H9 (cell line): ENCODE measurements around the gene QSOX2. TPM values are rescaled to one million over a fixed set of nuclear protein-coding genes. Genes with fewer than 3 reads are reported as not detected.

ENCODE experiments used
- DNase-seq: peaks from one replicate; pipeline ENCODE4 v3.0.0-alpha.2; 2017
- H2AFZ ChIP-seq: one replicate; pipeline ENCODE4 v1.6.1; 2013; ENCODE audit warnings: mild to moderate bottlenecking, low read length, control low read depth, moderate library complexity
- H2AK5ac ChIP-seq: 2 replicates; pipeline ENCODE4 v1.6.1; 2013; ENCODE audit warnings: low read length, control low read depth, mixed read lengths; ENCODE audit not compliant: insufficient read length
- H2BK120ac ChIP-seq: one replicate; pipeline ENCODE4 v1.6.1; 2013; ENCODE audit warnings: low read depth, mild to moderate bottlenecking, low read length, control low read depth, inconsistent platforms; ENCODE audit not compliant: poor library complexity, severe bottlenecking
- H2BK12ac ChIP-seq: 2 replicates; pipeline ENCODE4 v1.6.1; 2013; ENCODE audit warnings: low read length, control low read depth, mixed read lengths, low read depth; ENCODE audit not compliant: insufficient read length
- H2BK15ac ChIP-seq: 2 replicates; pipeline ENCODE4 v1.6.1; 2013; ENCODE audit warnings: low read depth, low read length, control low read depth
- H2BK20ac ChIP-seq: one replicate; pipeline ENCODE4 v1.6.1; 2013; ENCODE audit warnings: low read depth, mild to moderate bottlenecking, low read length, control low read depth, inconsistent platforms; ENCODE audit not compliant: poor library complexity, severe bottlenecking
- H2BK5ac ChIP-seq: 2 replicates; pipeline ENCODE4 v1.6.1; 2013; ENCODE audit warnings: low read length, control low read depth, mixed read lengths; ENCODE audit not compliant: insufficient read length
- H3K14ac ChIP-seq: 2 replicates; pipeline ENCODE4 v1.6.1; 2013; ENCODE audit warnings: low read length, control low read depth; ENCODE audit not compliant: insufficient read depth
- H3K18ac ChIP-seq: 2 replicates; pipeline ENCODE4 v1.6.1; 2013; ENCODE audit warnings: low read depth, mild to moderate bottlenecking, mixed read lengths, low read length, control low read depth; ENCODE audit not compliant: insufficient read length
- H3K23ac ChIP-seq: 2 replicates; pipeline ENCODE4 v1.6.1; 2013; ENCODE audit warnings: low read length, control low read depth, mixed read lengths, low read depth; ENCODE audit not compliant: insufficient read length
- H3K23me2 ChIP-seq: 2 replicates; pipeline ENCODE4 v1.6.1; 2013; ENCODE audit warnings: low read depth, mild to moderate bottlenecking, mixed read lengths, low read length, control low read depth; ENCODE audit not compliant: insufficient read length, poor library complexity, severe bottlenecking
- H3K27ac ChIP-seq: 2 replicates; pipeline ENCODE4 v1.5.1; 2013; ENCODE audit warnings: low read length, control low read depth, mixed read lengths, low read depth; ENCODE audit not compliant: insufficient read length
- H3K27me3 ChIP-seq: 2 replicates; pipeline ENCODE4 v1.6.1; 2013; ENCODE audit warnings: low read length, control low read depth, inconsistent platforms; ENCODE audit not compliant: insufficient read depth
- H3K4ac ChIP-seq: 2 replicates; pipeline ENCODE4 v1.6.1; 2013; ENCODE audit warnings: low read depth, mild to moderate bottlenecking, control low read depth, inconsistent platforms, low read length, moderate library complexity
- H3K4me1 ChIP-seq: 2 replicates; pipeline ENCODE4 v1.6.1; 2013; ENCODE audit warnings: low read length, control low read depth, inconsistent platforms; ENCODE audit not compliant: insufficient read depth
- H3K4me2 ChIP-seq: 2 replicates; pipeline ENCODE4 v1.6.1; 2013; ENCODE audit warnings: low read length, control low read depth, mixed read lengths; ENCODE audit not compliant: insufficient read length, insufficient read depth
- H3K56ac ChIP-seq: 2 replicates; pipeline ENCODE4 v1.6.1; 2013; ENCODE audit warnings: low read depth, mild to moderate bottlenecking, mixed read lengths, low read length, control low read depth; ENCODE audit not compliant: insufficient read length
- H3K79me1 ChIP-seq: 2 replicates; pipeline ENCODE4 v1.6.1; 2013; ENCODE audit warnings: low read depth, mild to moderate bottlenecking, moderate library complexity, low read length, control low read depth, inconsistent platforms; ENCODE audit not compliant: insufficient read depth, poor library complexity, severe bottlenecking
- H3K79me2 ChIP-seq: 2 replicates; pipeline ENCODE4 v1.6.1; 2013; ENCODE audit warnings: low read length, control low read depth, inconsistent platforms; ENCODE audit not compliant: insufficient read depth
- H3K9ac ChIP-seq: 2 replicates; pipeline ENCODE4 v1.6.1; 2013; ENCODE audit warnings: low read length, control low read depth, mixed read lengths; ENCODE audit not compliant: insufficient read length; ENCODE audit errors: extremely low read depth
- H3K9me3 ChIP-seq: one replicate; pipeline ENCODE4 v1.6.1; 2013; ENCODE audit warnings: low read depth, low read length, inconsistent platforms; ENCODE audit not compliant: control insufficient read depth
- H3T11ph ChIP-seq: one replicate; pipeline ENCODE4 v1.6.1; 2013; ENCODE audit warnings: mild to moderate bottlenecking, low read length, control low read depth, inconsistent platforms
- H4K20me1 ChIP-seq: one replicate; pipeline ENCODE4 v1.6.1; 2013; ENCODE audit not compliant: control insufficient read depth, insufficient read length, insufficient read depth
- H4K5ac ChIP-seq: 2 replicates; pipeline ENCODE4 v1.6.1; 2013; ENCODE audit warnings: low read depth, mild to moderate bottlenecking, mixed read lengths, low read length, control low read depth; ENCODE audit not compliant: insufficient read length
- H4K8ac ChIP-seq: replicated peaks from 2 replicates; pipeline ENCODE4 v1.6.1; 2013; ENCODE audit warnings: low read length, control low read depth, mixed read lengths, low read depth; ENCODE audit not compliant: insufficient read length
- H4K91ac ChIP-seq: 2 replicates; pipeline ENCODE4 v1.6.1; 2013; ENCODE audit warnings: low read depth, mild to moderate bottlenecking, moderate library complexity, mixed read lengths, low read length, control low read depth; ENCODE audit not compliant: insufficient read length
- H3K27ac Mint-ChIP-seq, 3 experiments: 2 replicates in 2 of 3; 3 replicates in 1 of 3; pipeline ENCODE4 v1.8.0; 2020 to 2021; ENCODE audit warnings: mixed read lengths in 3 of 3, mild to moderate bottlenecking in 1 of 3, moderate library complexity in 1 of 3
- H3K27me3 Mint-ChIP-seq: 2 replicates; pipeline ENCODE4 v1.8.0; 2021; ENCODE audit warnings: low read depth, mild to moderate bottlenecking, moderate library complexity, mixed read lengths
- H3K36me3 Mint-ChIP-seq, 3 experiments: 2 replicates in 2 of 3; 3 replicates in 1 of 3; pipeline ENCODE4 v1.8.0; 2020 to 2021; ENCODE audit warnings: low read depth in 3 of 3, mixed read lengths in 3 of 3; ENCODE audit not compliant: insufficient read depth in 1 of 3
- H3K4me1 Mint-ChIP-seq, 2 experiments: 2 replicates each; pipeline ENCODE4 v1.8.0; 2020; ENCODE audit warnings: mixed read lengths in 2 of 2
- H3K4me3 Mint-ChIP-seq, 2 experiments: 2 replicates in 1 of 2; 3 replicates in 1 of 2; pipeline ENCODE4 v1.8.0; 2020 to 2021; ENCODE audit warnings: mild to moderate bottlenecking in 2 of 2, mixed read lengths in 2 of 2, moderate library complexity in 1 of 2
- H3K9me3 Mint-ChIP-seq, 2 experiments: 2 replicates in 1 of 2; 3 replicates in 1 of 2; pipeline ENCODE4 v1.8.0; 2020; ENCODE audit warnings: mild to moderate bottlenecking in 2 of 2, mixed read lengths in 2 of 2, moderate library complexity in 1 of 2
- WGBS: extraction: QIAGEN DNeasy Blood & Tissue Kit; methylation state at CpG from one replicate; pipeline ENCODE4 v1.1.7; 2013; ENCODE audit warnings: missing lambda C conversion rate, low lambda C conversion rate, mixed read lengths; ENCODE audit not compliant: insufficient read length; ENCODE audit errors: extremely low coverage; 5-methylcytosine and 5-hydroxymethylcytosine counted together
- total RNA-seq: library from RNA; stranded (reverse); gene quantifications from 2 replicates; pipeline ENCODE4 v1.2.1, GENCODE V29; 2021
- TF ChIP-seq, protein P1 (sequence below): fragments of 200-600 bp; sonication (generic); conservative IDR thresholded peaks from 3 replicates; pipeline ENCODE4 v1.8.0; 2021; ENCODE audit warnings: antibody characterized with exemption, mild to moderate bottlenecking

The QSOX2 gene
- total RNA-seq, 1 experiment from 2014 or later: 25.8 TPM

DNA sequence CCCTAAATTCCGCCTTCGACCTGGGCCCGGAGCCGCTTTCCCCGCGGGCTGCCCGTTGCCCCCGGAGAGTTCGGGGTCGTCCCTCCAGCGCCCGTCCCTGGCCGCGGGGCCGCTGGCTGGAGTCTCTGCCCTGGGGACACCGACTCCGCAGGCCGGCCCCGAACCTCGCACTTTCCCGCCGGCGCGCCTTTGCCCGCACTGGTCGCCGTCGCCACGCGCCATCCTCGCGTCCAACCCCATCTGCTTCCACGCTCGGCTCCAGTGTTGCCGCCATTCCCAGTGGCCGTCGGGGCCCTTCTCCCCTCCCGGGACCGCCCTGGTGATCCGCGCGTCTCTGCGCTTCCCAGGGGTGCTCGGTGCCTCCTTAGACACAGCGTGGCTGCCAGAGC lies 51.7 kb downstream of the QSOX2 start:
- H3K14ac ChIP-seq: no peak overlapping the region
- no peak overlapping the region for H3T11ph ChIP-seq
- peaks cover 74% of the 10 kb centered on the region for H3K27me3 ChIP-seq
- H2AFZ ChIP-seq: no peak overlapping the region
- H4K5ac ChIP-seq: no peak overlapping the region
- Mint-ChIP-seq H3K4me3 (peak overlapping the region; percentile 42 to 76; a peak in 4 of 5 replicates), H3K27me3 (peaks cover 91% of the 10 kb centered on the region), H3K4me1 (peaks cover 14 to 53% of the 10 kb centered on the region in 2 experiments), H3K27ac (no peak overlapping the region), H3K36me3 (no peaks in the 10 kb centered on the region), H3K9me3 (no peaks in the 10 kb centered on the region)
- no peak overlapping the region for H2BK12ac ChIP-seq
- H2AK5ac ChIP-seq: no peak overlapping the region
- DNase-seq: no peak
- H3K4me2 ChIP-seq: peak overlapping the region; percentile 14
- no peak overlapping the region for H2BK15ac ChIP-seq
- peaks cover 5% of the 10 kb centered on the region for H3K23me2 ChIP-seq
- H3K4ac ChIP-seq: no peak overlapping the region
- no peak overlapping the region for H4K8ac ChIP-seq
- no peaks in the 10 kb centered on the region for H3K4me1 ChIP-seq
- no peaks in the 10 kb centered on the region for H3K9me3 ChIP-seq
- H4K20me1 ChIP-seq: no peaks in the 10 kb centered on the region
- H3K79me1 ChIP-seq: no peaks in the 10 kb centered on the region
- H3K27ac ChIP-seq: no peak overlapping the region
- no peak overlapping the region for H2BK20ac ChIP-seq
- H3K79me2 ChIP-seq: no peaks in the 10 kb centered on the region
- no peak overlapping the region for H2BK5ac ChIP-seq
- no peak overlapping the region for H2BK120ac ChIP-seq
- no peak overlapping the region for H3K56ac ChIP-seq
- no peak overlapping the region for H4K91ac ChIP-seq
- no CpG with 5 or more reads among the region's 45 CpGs for WGBS
- TF ChIP-seq, protein P1, sequence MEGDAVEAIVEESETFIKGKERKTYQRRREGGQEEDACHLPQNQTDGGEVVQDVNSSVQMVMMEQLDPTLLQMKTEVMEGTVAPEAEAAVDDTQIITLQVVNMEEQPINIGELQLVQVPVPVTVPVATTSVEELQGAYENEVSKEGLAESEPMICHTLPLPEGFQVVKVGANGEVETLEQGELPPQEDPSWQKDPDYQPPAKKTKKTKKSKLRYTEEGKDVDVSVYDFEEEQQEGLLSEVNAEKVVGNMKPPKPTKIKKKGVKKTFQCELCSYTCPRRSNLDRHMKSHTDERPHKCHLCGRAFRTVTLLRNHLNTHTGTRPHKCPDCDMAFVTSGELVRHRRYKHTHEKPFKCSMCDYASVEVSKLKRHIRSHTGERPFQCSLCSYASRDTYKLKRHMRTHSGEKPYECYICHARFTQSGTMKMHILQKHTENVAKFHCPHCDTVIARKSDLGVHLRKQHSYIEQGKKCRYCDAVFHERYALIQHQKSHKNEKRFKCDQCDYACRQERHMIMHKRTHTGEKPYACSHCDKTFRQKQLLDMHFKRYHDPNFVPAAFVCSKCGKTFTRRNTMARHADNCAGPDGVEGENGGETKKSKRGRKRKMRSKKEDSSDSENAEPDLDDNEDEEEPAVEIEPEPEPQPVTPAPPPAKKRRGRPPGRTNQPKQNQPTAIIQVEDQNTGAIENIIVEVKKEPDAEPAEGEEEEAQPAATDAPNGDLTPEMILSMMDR: no peak
- H3K18ac ChIP-seq: no peak overlapping the region
- H3K9ac ChIP-seq: no peak overlapping the region
- no peak overlapping the region for H3K23ac ChIP-seq
